Dermis microvascular lymphatic vessel endothelial cell (primary cell): ENCODE results near the gene SPATS2L. TPM values are rescaled to one million over a fixed set of nuclear protein-coding genes. Genes with fewer than 3 reads are reported as not detected.

Experiments used
- DNase-seq, 2 donors: peaks; one replicate each; pipeline versions ENCODE4 v3.0.0 to v3.0.0-alpha.2; 2010; ENCODE audit warnings: low read depth in 2 of 2
- total RNA-seq: library from RNA; depleted of rRNA; stranded (reverse); fragments of >200 nt; gene quantifications from 2 replicates; pipeline ENCODE4 v1.2.1, GENCODE V29; 2014

SPATS2L gene
- total RNA-seq, 1 donor from 2014 or later = 9.4 TPM

GRCh38 chr2:200442471-200442870, 136.0 kb downstream of the SPATS2L start:
- no peak for DNase-seq

DNA sequence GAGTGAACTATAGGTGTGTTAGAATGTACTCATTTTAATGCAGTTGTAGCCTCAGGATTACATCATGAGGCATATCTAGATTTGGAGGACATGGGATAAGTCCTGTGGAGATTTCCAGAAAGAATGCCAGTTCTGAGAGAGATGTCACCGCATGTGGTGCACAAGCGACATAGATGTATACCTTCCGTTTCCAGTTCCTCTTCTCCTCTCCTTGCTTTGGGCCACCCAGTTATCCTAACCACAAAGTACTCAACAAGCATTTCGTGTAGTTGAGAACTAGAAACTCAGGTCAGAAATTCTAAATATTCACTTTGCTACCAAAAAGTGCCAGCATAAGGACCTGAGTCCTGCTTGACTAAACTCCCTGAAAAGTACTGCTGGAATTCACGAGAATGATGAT, 136.9 kb downstream of the SPATS2L start:
- DNase-seq = no peak

DNA sequence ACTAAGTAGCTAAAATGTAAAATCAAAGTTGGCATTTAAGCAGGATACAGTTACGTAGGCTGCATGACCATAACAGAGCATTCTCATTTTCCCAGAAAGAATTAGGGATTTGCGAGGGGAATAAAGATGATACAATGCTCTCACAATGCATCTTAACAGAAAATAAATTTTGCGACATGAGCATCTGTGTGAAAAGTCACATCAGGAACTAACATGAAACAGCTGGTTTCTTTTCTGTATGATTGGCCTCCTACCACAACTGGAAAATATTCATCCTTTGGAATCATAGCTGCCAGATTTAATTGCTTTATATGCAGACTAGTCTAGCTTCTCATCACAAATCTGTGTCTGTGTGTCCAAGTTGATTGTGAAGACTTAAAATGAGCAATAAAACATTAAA, 137.4 kb downstream of the SPATS2L start:
- DNase-seq = no peak

- no peak for DNase-seq
Observed at GRCh38 chr2:200444530-200444929, 138.0 kb downstream of the SPATS2L start.

DNA sequence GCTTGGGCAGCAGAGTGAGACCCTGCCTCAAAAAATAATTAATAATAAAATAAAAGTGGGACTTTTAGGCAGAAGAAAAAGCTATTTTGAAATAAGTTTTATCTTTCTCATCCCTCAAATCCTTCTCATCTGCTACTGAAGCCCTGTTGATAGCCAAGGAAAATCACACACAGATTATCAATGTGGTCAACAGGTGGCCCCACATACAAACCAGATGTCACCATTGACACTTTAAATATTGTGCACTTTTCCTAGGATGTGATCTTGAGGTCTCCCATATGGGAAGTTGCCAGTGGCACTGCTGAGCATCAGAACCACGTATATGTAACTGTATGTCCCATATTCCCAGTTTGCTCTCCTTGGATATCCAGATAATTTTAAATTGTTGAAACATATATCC, 138.8 kb downstream of the SPATS2L start:
- no peak for DNase-seq

DNA sequence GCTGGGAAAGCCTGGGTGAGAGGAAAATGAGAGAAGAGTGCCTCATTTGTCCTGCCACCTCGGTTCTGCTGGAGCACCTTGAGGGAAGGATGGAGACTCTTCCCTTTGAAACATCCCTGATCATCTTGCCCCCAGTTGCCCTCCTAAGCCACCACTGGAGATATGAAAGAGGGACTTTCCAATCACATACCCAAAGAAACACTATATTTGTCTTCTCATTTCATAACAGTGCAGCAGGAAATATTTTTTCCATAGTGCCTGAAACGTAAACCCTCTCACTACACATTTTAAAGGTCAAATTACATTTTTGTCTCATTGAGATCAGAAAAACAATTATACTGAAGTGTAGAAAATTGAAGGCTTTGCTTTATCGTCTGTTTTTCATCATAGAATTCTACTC, 140.1 kb downstream of the SPATS2L start:
- no peak for DNase-seq

DNA sequence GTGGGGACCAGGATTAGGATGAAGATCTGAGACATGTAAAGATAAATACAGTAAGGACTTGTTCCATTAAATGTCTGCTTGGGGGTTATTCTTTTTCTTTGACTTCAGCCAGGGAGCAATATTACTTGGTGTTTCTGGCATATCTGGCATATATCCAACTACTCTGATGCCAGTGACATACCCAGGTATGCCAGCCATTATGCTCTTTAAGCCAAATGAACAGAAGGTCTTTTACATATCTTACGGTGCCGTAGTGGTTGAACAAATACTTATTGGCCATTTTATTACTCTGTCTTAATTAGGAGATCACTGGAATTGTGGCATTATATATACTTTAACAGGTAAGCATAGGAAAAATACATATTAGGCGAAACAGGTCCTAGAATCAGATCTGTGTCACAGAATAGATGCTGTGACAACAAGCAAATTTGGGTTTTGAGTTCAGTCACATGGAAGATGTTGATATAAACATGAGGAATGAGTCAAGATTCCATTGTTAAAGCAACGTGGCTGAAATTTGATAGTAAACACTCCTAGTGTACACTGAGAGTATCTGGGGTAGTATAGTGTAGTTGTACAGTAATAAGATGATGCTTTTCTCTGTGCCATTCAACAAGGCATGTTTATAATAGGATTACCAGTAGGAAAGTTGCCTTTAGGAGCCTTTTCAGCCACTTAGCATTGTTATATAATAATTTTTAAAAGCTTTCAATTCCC, 140.8 kb downstream of the SPATS2L start:
- no peak for DNase-seq

DNA sequence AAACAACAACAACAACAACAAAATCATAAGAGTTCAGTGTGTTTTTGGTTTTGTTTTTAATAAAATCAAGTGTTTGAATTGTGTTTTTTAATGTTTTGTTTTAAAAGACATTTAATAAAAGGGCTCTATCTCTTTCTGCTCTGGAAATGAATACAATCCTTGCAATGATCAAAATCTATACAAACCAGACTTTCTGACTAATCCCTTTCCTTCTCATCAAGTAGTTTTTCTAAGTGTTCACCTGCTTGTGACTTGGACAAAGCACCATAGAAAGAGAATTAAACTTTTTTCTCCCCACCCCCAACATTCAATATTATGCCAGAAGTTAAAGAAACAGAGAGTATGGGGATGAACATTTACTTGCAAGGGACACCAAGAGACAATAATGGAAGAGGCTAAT, 142.0 kb downstream of the SPATS2L start:
- DNase-seq = no peak

GRCh38 chr2:200449149-200449548, 142.7 kb downstream of the SPATS2L start:
- DNase-seq = no peak

- no peak for DNase-seq
Observed at GRCh38 chr2:200450288-200450687, 143.8 kb downstream of the SPATS2L start.

- DNase-seq = no peak
Observed at GRCh38 chr2:200451511-200451910, 145.0 kb downstream of the SPATS2L start.

GRCh38 chr2:200452377-200452776, 145.9 kb downstream of the SPATS2L start:
- no peak for DNase-seq

DNA sequence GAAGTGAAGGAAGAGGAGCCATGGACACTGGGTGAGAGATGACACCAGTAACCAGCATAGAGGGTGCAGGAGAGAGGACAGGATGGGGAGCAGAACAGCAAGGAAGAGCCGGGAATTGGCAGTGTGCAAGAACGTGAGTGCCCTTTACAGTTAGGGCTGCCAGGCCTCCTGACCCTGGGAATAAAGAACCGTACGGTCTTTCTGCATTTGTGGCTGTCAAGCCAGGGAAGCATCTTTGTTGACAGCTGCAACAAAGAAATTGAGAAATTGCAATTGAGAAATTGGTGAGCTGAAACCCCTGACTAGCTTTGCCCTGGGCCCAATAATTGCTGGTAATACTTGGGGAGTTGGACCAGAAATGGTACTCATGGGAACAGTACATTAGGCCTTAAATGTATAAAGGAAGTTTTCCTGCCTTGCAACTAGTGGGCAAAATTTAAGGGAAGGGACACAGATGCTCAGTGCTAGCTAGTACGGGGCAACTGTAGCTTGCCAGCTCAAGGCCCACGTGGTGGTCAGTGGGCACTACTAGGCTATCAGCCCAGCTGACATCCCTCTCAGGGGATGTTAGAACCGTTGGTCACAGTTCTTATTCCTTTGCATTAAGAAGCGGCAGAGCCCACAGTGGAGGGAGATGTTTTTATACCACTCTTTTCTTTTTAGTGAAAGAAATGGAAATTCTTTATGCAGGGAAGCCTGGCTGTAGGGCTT, 146.8 kb downstream of the SPATS2L start:
- DNase-seq = no peak

- DNase-seq = no peak
Observed at GRCh38 chr2:200453853-200454534, 147.5 kb downstream of the SPATS2L start.

GRCh38 chr2:200454927-200455801, 148.7 kb downstream of the SPATS2L start:
- DNase-seq = no peak

DNA sequence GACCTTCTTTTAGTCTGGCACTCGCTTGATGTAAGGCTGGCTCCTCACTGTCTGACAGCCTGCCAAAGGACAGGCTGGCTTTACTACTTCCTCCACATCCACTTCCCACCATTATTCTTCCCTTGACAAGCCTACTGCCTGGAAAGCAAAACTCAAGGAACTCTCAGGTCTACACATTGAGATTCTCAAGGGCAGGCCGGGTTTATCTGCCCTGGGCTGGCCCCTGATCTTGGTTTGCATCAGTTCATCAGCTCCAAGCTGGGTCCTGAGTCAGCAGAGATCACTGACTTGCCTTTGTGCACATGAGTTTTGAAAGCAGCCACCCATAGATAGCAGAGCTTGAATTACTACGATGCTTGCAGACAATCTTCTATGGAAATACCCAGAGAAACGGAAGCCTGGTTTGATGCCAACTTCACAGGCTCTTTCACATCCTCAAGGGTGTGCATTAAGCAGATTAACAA, 149.5 kb downstream of the SPATS2L start:
- DNase-seq = no peak

- no peak for DNase-seq
Observed at GRCh38 chr2:200456567-200456966, 150.1 kb downstream of the SPATS2L start.

GRCh38 chr2:200459101-200459500, 152.6 kb downstream of the SPATS2L start:
- DNase-seq = no peak

- DNase-seq = no peak
Observed at GRCh38 chr2:200461846-200462710, 155.6 kb downstream of the SPATS2L start.

GRCh38 chr2:200463452-200463851, 157.0 kb downstream of the SPATS2L start:
- no peak for DNase-seq
